HepG2 (cell line): ENCODE data around the gene MTMR4. TPM values are rescaled to one million over a fixed set of nuclear protein-coding genes. Genes with fewer than 3 reads are reported as not detected.

ENCODE experiments used
- ATAC-seq: fragments of 200-7000 bp; cut with Tn5 transposase; 3 replicates; pipeline ENCODE4 v1.9.1; 2020; ENCODE audit warnings: mild to moderate bottlenecking, moderate library complexity
- BruUV-seq: library from RNA; stranded (reverse); fragments of 400-500 nt; replicated peaks from 2 replicates; lab custom pipeline; 2021; lab: Mats Ljungman, UMichigan
- CTCF ChIA-PET: fragments of 300-600 bp; formaldehyde crosslinking; extraction: SDS; loops from one replicate; lab custom pipeline; 2021; ENCODE audit warnings: low total read pairs, inconsistent platforms, low intra/inter-chr PET ratio; lab: Yijun Ruan, JAX
- POLR2A ChIA-PET: fragments of 350-600 bp; sonication (Branson Sonifier 250); formaldehyde crosslinking; loops from one replicate; lab custom pipeline; 2020; ENCODE audit warnings: antibody characterized with exemption, inconsistent platforms; lab: Yijun Ruan, JAX
- DNase-seq: peaks from one replicate; pipeline ENCODE4 v3.0.0-alpha.2; 2015; ENCODE audit warnings: low spot score
- FAIRE-seq: peaks from 3 replicates; lab custom pipeline; 2011; peaks lifted over from hg19 to GRCh38; lab: Jason Lieb, UNC
- H2AFZ ChIP-seq: one replicate; pipeline ENCODE4 v1.6.1; 2011; ENCODE audit warnings: low read length, inconsistent platforms
- H3K27ac ChIP-seq: fragments of 300-600 bp; 3 replicates; pipeline ENCODE4 v1.8.0; 2011; ENCODE audit warnings: mixed run types, mild to moderate bottlenecking, mixed read lengths, low read length, inconsistent platforms; ENCODE audit not compliant: insufficient read depth; ENCODE audit errors: extremely low read length
- H3K27me3 ChIP-seq, 2 experiments: fragments of 200-600 bp in 1 of 2; 2 replicates in 1 of 2; 3 replicates in 1 of 2; pipeline versions ENCODE4 v1.6.0 to v1.8.0; 2011; ENCODE audit warnings: low read length in 2 of 2, mild to moderate bottlenecking in 2 of 2, moderate library complexity in 2 of 2, inconsistent platforms in 1 of 2; ENCODE audit not compliant: insufficient read depth in 2 of 2, control insufficient read depth in 1 of 2
- H3K36me3 ChIP-seq, 2 experiments: fragments of 200-600 bp in 1 of 2; replicated peaks in 1 of 2; 2 replicates in 1 of 2; 3 replicates in 1 of 2; pipeline versions ENCODE4 v1.5.1 to v1.8.0; 2011; ENCODE audit warnings: low read length in 2 of 2, inconsistent platforms in 1 of 2; ENCODE audit not compliant: insufficient read depth in 2 of 2, control insufficient read depth in 1 of 2
- H3K4me1 ChIP-seq: 2 replicates; pipeline ENCODE4 v1.5.1; 2012; ENCODE audit warnings: low read length, inconsistent platforms; ENCODE audit not compliant: insufficient read depth
- H3K4me2 ChIP-seq: 2 replicates; pipeline ENCODE4 v1.6.0; 2011; ENCODE audit warnings: low read depth, low read length, inconsistent platforms
- H3K4me3 ChIP-seq, 3 experiments: fragments of 200-600 bp in 1 of 3; sonication (generic), shearing (Covaris generic) in 1 of 3; replicated peaks in 1 of 3; 2 replicates each; pipeline ENCODE4 v1.5.1; 2011 to 2016; ENCODE audit warnings: low read length in 3 of 3, inconsistent platforms in 2 of 3, low read depth in 2 of 3, mild to moderate bottlenecking in 2 of 3, control low read depth in 1 of 3, mixed read lengths in 1 of 3; ENCODE audit not compliant: insufficient read depth in 1 of 3
- H3K79me2 ChIP-seq: one replicate; pipeline ENCODE4 v1.6.1; 2011; ENCODE audit warnings: low read length, inconsistent platforms; ENCODE audit not compliant: insufficient read depth
- H3K9ac ChIP-seq: 2 replicates; pipeline ENCODE4 v1.6.0; 2011; ENCODE audit warnings: mild to moderate bottlenecking, low read depth, low read length, inconsistent platforms; ENCODE audit not compliant: insufficient read depth
- H3K9me3 ChIP-seq: 2 replicates; pipeline ENCODE4 v1.5.1; 2012; ENCODE audit warnings: mild to moderate bottlenecking, low read length
- H4K20me1 ChIP-seq: 2 replicates; pipeline ENCODE4 v1.6.0; 2011; ENCODE audit warnings: inconsistent platforms, mild to moderate bottlenecking, low read length, moderate library complexity; ENCODE audit not compliant: insufficient read depth
- CCDC6 ChIP-seq: sonication (generic); formaldehyde crosslinking; IDR thresholded peaks from 2 replicates; pipeline ENCODE4 v1.8.1; 2022; ENCODE audit warnings: mild to moderate bottlenecking, missing genetic modification reagents, moderate library complexity
- FOSL2 ChIP-seq: sonication (generic); formaldehyde crosslinking; IDR thresholded peaks from 2 replicates; pipeline ENCODE4 v1.4.0; 2020; ENCODE audit warnings: missing genetic modification reagents
- MED1 ChIP-seq: sonication (generic); formaldehyde crosslinking; IDR thresholded peaks from 2 replicates; pipeline ENCODE4 v1.4.0; 2020; ENCODE audit warnings: missing genetic modification reagents
- NR3C1 ChIP-seq: sonication (generic); formaldehyde crosslinking; IDR thresholded peaks from 2 replicates; pipeline ENCODE4 v1.4.0; 2020; ENCODE audit warnings: missing genetic modification reagents
- PITX1 ChIP-seq: sonication (generic); formaldehyde crosslinking; IDR thresholded peaks from 2 replicates; pipeline ENCODE4 v1.5.1; 2020; ENCODE audit warnings: mild to moderate bottlenecking, missing genetic modification reagents
- SP4 ChIP-seq: sonication (generic); formaldehyde crosslinking; IDR thresholded peaks from 2 replicates; pipeline ENCODE4 v1.8.1; 2023; ENCODE audit warnings: mild to moderate bottlenecking, missing genetic modification reagents
- ZMYM3 ChIP-seq: sonication (generic); formaldehyde crosslinking; IDR thresholded peaks from 2 replicates; pipeline ENCODE4 v1.5.1; 2020; ENCODE audit warnings: mild to moderate bottlenecking, missing genetic modification reagents
- ZNF230 ChIP-seq: sonication (generic); formaldehyde crosslinking; IDR thresholded peaks from 2 replicates; pipeline ENCODE4 v1.4.0; 2020; ENCODE audit warnings: mild to moderate bottlenecking, missing genetic modification reagents
- ZNF770 ChIP-seq: sonication (generic); formaldehyde crosslinking; IDR thresholded peaks from 2 replicates; pipeline ENCODE4 v1.5.0; 2020; ENCODE audit warnings: mild to moderate bottlenecking, missing genetic modification reagents
- ZNF775 ChIP-seq: sonication (generic); formaldehyde crosslinking; IDR thresholded peaks from 2 replicates; pipeline ENCODE4 v1.4.0; 2020; ENCODE audit warnings: missing genetic modification reagents, mild to moderate bottlenecking, moderate library complexity, borderline replicate concordance
- ZSCAN5A ChIP-seq: sonication (generic); formaldehyde crosslinking; IDR thresholded peaks from 2 replicates; pipeline ENCODE4 v1.8.0; 2022; ENCODE audit warnings: mild to moderate bottlenecking, missing genetic modification reagents, borderline replicate concordance
- WGBS: methylation state at CpG from one replicate; pipeline ENCODE4 v1.1.6; 2017; ENCODE audit warnings: low lambda C conversion rate; 5-methylcytosine and 5-hydroxymethylcytosine counted together
- in situ Hi-C: cut with HindIII; loops from 2 replicates; pipeline ENCODE4 v1.10.0; 2017; ENCODE audit warnings: low pct_unique_long_range_greater_than_20kb; ENCODE audit not compliant: extremely low pct_ligation_motif_present
- intact Hi-C: fragments of 100-400 bp; cut with micrococcal nuclease; formaldehyde crosslinking; loops from one replicate; pipeline ENCODE4 v1.10.0; 2022; ENCODE audit not compliant: unreplicated experiment
- polyA plus RNA-seq, 8 experiments: library from polyadenylated mRNA; depleted of rRNA in 3 of 8; stranded (reverse) in 7 of 8; unstranded in 1 of 8; fragments of >200 nt; fragmentation: Illumina TruSeq in 4 of 8; extraction: Trizol in 4 of 8; gene quantifications; 2 replicates each; pipeline versions ENCODE4 v1.2.1 to v1.2.3, GENCODE V29; 2011 to 2016; ENCODE audit warnings: low read depth in 4 of 8, missing spikeins in 1 of 8, mixed read lengths in 1 of 8; ENCODE audit not compliant: insufficient read depth in 1 of 8
- total RNA-seq, 5 experiments: library from RNA; depleted of rRNA; stranded (reverse); fragments of >200 nt; fragmentation: Illumina TruSeq; extraction: Trizol; gene quantifications; 2 replicates each; pipeline ENCODE4 v1.2.3, GENCODE V29; 2016; ENCODE audit warnings: low read depth in 1 of 5
- TF ChIP-seq, protein P1 (sequence below): sonication (generic); formaldehyde crosslinking; IDR thresholded peaks from 2 replicates; pipeline ENCODE4 v1.4.0; 2020; ENCODE audit warnings: missing genetic modification reagents, borderline replicate concordance
- TF ChIP-seq, protein P2 (sequence below): sonication (generic); formaldehyde crosslinking; IDR thresholded peaks from 2 replicates; pipeline ENCODE4 v1.5.1; 2020; ENCODE audit warnings: mild to moderate bottlenecking, missing genetic modification reagents, borderline replicate concordance

The MTMR4 gene
- total and polyA plus RNA-seq, 2 of the 13 experiments (the other 11 are each of a cell fraction or from before 2014, with no cell fraction given): 62.5 to 65.1 TPM

DNA sequence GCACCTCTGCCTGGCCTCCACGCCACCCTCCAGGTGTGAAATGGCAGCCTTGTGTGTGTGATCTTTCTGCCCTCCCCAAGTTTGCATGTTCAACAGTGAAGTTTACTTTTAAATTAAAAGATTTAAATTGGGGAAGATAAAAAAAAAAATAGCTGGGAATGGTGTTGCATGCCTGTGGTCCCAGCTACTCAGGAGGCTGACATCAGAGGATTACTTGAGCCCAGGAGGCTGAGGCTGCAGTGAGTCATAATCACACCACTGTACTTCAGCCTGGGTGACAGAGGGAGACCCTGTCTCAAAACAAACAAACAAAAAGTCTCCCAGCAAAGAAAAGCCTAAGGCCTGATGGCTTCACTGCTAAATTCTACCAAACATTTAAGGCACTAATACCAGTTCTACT is 61.7 kb downstream of the MTMR4 start:
- Histone ChIP-seq H3K36me3 (no peaks in the 10 kb centered on the region), H3K79me2 (no peaks in the 10 kb centered on the region), H3K27ac (no peak overlapping the region), H3K4me2 (no peak overlapping the region), H4K20me1 (no peaks in the 10 kb centered on the region), H3K27me3 (no peaks in the 10 kb centered on the region), H3K4me3 (no peak overlapping the region), H3K4me1 (peaks cover 27% of the 10 kb centered on the region; the same call in 1 of the 2 replicates), H2AFZ (no peak overlapping the region), H3K9ac (no peak overlapping the region), H3K9me3 (no peaks in the 10 kb centered on the region)
- CTCF ChIA-PET: no interaction called here
- in situ Hi-C loops (loop anchor here (25.0 kb wide), 1 partner anchor 415 kb away; no protein-coding TSS in a partner anchor), intact Hi-C loops (no loop called here)
- ATAC-seq (no peak), DNase-seq (no peak), FAIRE-seq (no peak)
- WGBS: 78% methylated on average over 1 of the region's 1 CpG
- POLR2A ChIA-PET: no interaction called here
- BruUV-seq: no TSS peak
- TF ChIP-seq ZNF770 (CRISPR knock-in tag): peak; percentile 92
- peak; percentile 71 for TF ChIP-seq FOSL2 (CRISPR knock-in tag)
- peak; percentile 50; the same call in 1 of the 2 replicates for TF ChIP-seq ZMYM3 (CRISPR knock-in tag)
- TF ChIP-seq, protein P1, sequence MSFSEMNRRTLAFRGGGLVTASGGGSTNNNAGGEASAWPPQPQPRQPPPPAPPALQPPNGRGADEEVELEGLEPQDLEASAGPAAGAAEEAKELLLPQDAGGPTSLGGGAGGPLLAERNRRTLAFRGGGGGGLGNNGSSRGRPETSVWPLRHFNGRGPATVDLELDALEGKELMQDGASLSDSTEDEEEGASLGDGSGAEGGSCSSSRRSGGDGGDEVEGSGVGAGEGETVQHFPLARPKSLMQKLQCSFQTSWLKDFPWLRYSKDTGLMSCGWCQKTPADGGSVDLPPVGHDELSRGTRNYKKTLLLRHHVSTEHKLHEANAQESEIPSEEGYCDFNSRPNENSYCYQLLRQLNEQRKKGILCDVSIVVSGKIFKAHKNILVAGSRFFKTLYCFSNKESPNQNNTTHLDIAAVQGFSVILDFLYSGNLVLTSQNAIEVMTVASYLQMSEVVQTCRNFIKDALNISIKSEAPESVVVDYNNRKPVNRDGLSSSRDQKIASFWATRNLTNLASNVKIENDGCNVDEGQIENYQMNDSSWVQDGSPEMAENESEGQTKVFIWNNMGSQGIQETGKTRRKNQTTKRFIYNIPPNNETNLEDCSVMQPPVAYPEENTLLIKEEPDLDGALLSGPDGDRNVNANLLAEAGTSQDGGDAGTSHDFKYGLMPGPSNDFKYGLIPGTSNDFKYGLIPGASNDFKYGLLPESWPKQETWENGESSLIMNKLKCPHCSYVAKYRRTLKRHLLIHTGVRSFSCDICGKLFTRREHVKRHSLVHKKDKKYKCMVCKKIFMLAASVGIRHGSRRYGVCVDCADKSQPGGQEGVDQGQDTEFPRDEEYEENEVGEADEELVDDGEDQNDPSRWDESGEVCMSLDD: no peak
- TF ChIP-seq, protein P2, sequence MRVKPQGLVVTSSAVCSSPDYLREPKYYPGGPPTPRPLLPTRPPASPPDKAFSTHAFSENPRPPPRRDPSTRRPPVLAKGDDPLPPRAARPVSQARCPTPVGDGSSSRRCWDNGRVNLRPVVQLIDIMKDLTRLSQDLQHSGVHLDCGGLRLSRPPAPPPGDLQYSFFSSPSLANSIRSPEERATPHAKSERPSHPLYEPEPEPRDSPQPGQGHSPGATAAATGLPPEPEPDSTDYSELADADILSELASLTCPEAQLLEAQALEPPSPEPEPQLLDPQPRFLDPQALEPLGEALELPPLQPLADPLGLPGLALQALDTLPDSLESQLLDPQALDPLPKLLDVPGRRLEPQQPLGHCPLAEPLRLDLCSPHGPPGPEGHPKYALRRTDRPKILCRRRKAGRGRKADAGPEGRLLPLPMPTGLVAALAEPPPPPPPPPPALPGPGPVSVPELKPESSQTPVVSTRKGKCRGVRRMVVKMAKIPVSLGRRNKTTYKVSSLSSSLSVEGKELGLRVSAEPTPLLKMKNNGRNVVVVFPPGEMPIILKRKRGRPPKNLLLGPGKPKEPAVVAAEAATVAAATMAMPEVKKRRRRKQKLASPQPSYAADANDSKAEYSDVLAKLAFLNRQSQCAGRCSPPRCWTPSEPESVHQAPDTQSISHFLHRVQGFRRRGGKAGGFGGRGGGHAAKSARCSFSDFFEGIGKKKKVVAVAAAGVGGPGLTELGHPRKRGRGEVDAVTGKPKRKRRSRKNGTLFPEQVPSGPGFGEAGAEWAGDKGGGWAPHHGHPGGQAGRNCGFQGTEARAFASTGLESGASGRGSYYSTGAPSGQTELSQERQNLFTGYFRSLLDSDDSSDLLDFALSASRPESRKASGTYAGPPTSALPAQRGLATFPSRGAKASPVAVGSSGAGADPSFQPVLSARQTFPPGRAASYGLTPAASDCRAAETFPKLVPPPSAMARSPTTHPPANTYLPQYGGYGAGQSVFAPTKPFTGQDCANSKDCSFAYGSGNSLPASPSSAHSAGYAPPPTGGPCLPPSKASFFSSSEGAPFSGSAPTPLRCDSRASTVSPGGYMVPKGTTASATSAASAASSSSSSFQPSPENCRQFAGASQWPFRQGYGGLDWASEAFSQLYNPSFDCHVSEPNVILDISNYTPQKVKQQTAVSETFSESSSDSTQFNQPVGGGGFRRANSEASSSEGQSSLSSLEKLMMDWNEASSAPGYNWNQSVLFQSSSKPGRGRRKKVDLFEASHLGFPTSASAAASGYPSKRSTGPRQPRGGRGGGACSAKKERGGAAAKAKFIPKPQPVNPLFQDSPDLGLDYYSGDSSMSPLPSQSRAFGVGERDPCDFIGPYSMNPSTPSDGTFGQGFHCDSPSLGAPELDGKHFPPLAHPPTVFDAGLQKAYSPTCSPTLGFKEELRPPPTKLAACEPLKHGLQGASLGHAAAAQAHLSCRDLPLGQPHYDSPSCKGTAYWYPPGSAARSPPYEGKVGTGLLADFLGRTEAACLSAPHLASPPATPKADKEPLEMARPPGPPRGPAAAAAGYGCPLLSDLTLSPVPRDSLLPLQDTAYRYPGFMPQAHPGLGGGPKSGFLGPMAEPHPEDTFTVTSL (CRISPR knock-in tag): 0 out of 2 replicates have a peak, but pooled peaks have one; percentile 18
- no peak for TF ChIP-seq NR3C1
- no peak for TF ChIP-seq ZNF775
- TF ChIP-seq MED1 (CRISPR knock-in tag): 0 out of 2 replicates have a peak, but pooled peaks have one; percentile 17
- TF ChIP-seq CCDC6 (CRISPR knock-in tag): no peak
- no peak; the same call in 1 of the 2 replicates for TF ChIP-seq PITX1
- TF ChIP-seq SP4 (CRISPR knock-in tag): no peak
- TF ChIP-seq ZSCAN5A (CRISPR knock-in tag): no peak
- no peak for TF ChIP-seq ZNF230
